Fibroblast of the aortic adventitia (primary cell): ENCODE results near the gene PMEPA1. TPM values are rescaled to one million over a fixed set of nuclear protein-coding genes. Genes with fewer than 3 reads are reported as not detected.

Experiments used
- DNase-seq: peaks from one replicate; pipeline ENCODE4 v3.0.0-alpha.2; 2010; ENCODE audit warnings: low read depth
- H3K4me3 ChIP-seq: 2 replicates; pipeline ENCODE4 v1.5.1; 2011; ENCODE audit warnings: low read depth, mild to moderate bottlenecking, control low read depth, low read length, moderate library complexity
- total RNA-seq: library from RNA; depleted of rRNA; stranded (reverse); fragments of >200 nt; gene quantifications from 2 replicates; pipeline ENCODE4 v1.2.3, GENCODE V29; 2012; ENCODE audit warnings: low replicate concordance
- TF ChIP-seq, protein P1 (sequence below): IDR thresholded peaks from 2 replicates; pipeline ENCODE4 v1.5.1; 2011; ENCODE audit warnings: mild to moderate bottlenecking, low read length, control low read depth, inconsistent platforms; ENCODE audit not compliant: insufficient read depth

PMEPA1 gene
- total RNA-seq, 1 donor, result 1.4 TPM

DNA sequence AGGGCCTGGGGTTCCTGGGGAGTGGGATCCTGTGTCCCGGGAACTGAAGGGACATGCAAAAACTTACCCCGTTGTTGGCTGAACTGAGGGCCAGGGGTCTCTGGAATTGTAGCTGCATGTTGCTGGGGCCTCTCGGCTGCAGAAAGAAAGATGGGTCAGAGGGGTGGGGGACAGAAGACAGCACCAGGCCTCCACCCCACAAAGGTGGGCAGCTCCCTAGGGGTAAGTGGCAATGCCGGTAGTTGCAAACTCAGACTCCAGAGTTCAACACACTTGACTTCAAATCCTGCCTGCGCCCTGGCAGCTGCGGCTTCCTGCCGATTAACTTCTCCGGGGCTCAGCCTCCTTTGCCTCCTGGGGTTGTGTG lies 94.4 kb downstream of the PMEPA1 start:
- DNase-seq, result no peak
- no peak overlapping the region for H3K4me3 ChIP-seq
- TF ChIP-seq, protein P1, sequence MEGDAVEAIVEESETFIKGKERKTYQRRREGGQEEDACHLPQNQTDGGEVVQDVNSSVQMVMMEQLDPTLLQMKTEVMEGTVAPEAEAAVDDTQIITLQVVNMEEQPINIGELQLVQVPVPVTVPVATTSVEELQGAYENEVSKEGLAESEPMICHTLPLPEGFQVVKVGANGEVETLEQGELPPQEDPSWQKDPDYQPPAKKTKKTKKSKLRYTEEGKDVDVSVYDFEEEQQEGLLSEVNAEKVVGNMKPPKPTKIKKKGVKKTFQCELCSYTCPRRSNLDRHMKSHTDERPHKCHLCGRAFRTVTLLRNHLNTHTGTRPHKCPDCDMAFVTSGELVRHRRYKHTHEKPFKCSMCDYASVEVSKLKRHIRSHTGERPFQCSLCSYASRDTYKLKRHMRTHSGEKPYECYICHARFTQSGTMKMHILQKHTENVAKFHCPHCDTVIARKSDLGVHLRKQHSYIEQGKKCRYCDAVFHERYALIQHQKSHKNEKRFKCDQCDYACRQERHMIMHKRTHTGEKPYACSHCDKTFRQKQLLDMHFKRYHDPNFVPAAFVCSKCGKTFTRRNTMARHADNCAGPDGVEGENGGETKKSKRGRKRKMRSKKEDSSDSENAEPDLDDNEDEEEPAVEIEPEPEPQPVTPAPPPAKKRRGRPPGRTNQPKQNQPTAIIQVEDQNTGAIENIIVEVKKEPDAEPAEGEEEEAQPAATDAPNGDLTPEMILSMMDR, result no peak

DNA sequence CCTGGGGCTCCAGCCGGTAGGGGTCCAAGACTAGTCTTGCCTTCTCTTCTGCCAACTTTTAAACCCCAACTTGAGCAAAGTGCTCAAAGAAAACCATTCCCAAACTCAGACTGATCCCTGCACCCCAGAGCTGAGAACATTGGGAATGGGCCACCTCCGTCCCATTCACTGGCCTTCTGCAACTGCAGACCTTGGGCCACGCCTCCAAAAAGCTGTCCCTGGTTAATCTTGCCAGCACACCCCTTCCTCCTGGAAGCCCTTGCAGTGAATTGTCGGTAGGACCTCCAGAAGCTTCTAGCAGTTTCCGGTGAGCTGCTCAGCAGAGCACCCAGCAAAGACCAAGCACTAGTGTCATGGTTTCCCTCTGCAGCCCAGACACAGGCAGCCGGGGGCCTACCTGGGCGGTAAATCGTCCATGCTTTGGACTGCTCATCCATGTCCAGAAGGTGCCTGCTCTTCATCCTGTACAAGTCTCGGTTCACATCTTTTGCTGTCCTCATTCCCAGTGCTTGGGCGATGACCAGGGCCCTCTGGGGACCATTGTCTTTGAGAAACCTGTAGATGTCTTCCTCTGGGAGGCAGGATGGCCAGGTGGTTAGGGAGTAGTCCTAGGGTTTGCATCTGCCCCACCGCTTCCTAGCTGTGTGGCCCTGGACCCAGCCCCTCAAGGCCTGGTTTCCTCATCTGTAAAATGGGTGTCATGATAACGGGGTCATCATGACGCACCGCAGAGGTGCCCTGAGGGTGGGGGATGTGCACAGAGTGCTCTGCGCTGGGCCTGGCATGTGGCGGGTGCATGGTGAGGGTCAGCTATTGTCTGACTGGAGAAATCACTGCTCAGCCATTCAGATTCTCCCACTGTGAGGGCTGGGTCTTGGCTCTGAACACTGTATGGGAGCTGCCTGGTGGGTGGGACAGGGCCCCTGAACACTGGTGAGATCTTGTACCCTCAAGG lies 95.0 kb downstream of the PMEPA1 start:
- no peak overlapping the region for H3K4me3 ChIP-seq
- TF ChIP-seq, protein P1, result no peak
- DNase-seq, result no peak

DNA sequence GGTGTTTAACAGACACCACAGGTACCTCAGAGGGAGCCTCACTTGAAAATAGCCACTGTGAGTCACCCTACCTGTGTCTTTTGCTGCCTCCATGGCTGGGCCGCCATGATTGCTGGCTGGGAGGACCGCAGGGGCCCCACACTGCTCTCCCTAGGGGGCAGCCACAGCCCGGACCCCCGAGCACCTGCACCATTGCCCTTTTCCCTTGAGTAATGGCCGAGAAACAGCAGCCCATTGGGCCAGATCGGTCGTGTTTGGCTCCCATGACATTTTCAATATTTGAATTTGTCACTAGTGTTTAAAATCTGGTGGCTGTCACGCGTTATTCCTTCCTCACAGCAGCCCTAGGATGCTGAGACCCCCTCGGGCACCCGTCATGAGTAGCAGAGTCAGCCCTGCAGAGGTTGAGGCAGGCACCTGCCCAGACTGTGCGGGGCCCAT lies 96.3 kb downstream of the PMEPA1 start:
- H3K4me3 ChIP-seq, result no peak overlapping the region
- TF ChIP-seq, protein P1, result no peak
- DNase-seq, result no peak

DNA sequence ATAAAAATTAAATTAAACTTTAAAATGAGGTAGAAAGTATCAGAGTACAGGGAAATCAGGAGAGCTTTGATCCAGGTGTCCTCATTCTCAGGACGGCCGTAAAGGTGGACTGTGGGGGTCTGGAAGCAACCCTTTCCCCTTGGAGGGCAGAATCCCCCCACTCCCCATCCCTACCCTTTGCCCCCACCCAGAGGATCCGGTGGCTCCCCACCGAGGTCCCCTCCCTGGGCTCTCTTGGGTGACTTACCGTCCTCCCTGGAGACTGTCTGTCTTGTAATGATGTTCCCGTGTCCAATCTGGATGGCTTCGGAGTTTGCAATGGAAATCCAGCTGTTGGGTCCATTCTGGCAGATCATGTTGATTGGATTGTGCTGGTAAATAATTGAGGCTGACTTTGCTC lies 96.9 kb downstream of the PMEPA1 start:
- TF ChIP-seq, protein P1, result no peak
- no peak overlapping the region for H3K4me3 ChIP-seq
- DNase-seq, result no peak

DNA sequence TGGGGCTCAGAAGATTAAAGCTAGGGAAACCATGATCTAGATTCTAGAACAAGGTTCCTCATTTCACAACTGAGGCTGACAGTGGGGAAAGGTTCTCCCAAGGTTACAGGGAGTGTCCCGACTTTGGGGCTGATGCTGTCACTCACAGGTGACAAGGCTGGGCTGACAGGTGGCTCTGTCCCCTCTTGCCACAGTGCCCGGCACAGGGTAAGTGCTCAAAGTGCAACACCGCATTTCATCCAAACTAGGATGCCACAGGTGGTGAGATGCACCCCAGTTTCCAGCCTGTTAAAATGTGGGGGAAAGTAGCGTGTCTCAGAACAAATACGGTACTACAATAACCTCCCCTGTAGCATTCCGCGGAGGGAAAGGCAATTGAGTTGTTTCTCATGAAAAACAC lies 97.4 kb downstream of the PMEPA1 start:
- no peak overlapping the region for H3K4me3 ChIP-seq
- TF ChIP-seq, protein P1, result no peak
- no peak for DNase-seq

DNA sequence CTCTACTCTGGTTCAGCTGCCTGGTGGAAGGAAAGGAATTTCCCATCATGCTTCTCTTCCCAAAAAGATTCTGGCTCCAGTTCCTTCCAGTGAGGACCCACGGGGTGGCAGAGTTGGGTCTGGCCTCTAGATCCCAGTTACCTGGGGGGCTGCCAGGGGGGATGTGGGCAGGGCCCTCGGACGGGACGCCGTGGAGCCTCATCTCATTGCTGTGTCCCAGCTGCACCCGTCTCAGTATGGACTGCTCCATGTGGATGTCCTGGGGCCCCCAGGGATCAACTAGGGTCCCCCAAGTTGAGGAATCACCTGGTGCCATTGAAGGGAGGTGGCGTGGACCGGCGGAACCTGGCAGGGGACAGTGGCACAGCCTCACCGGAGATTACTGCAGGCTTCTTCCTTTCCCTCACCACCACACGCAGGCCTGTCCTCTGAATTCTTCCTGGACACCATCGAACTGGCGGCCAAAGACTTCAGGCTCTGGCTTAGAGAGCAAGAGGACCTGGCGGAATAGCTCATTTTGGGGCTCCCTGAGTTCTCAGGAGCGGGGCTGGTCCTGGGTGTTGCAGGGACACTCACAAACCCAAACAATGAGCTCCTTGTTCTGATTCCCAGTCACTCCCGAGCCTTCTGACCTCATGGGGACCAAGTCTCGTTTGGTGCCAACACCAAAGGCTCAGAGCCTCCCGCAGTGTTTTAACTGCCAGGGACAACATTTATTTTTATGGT lies 98.1 kb downstream of the PMEPA1 start:
- DNase-seq, result no peak
- TF ChIP-seq, protein P1, result no peak
- no peak overlapping the region for H3K4me3 ChIP-seq
